Endothelial cell of umbilical vein (primary cell): Measurements from ENCODE around the gene HDGFL2. TPM values are rescaled to one million over a fixed set of nuclear protein-coding genes. Genes with fewer than 3 reads are reported as not detected.

Experiments
- BruUV-seq: library from RNA; stranded (reverse); fragments of 400-500 nt; replicated peaks from 2 replicates; lab custom pipeline; 2021; lab: Mats Ljungman, UMichigan
- CTCF ChIA-PET: fragments of 300-600, 350-600 bp; sonication (Branson Sonifier 250); formaldehyde crosslinking; loops from one replicate; lab custom pipeline; 2021; ENCODE audit warnings: antibody characterized with exemption, inconsistent platforms; lab: Charles Lee
- POLR2A ChIA-PET: fragments of 300-600, 350-600 bp; sonication (Branson Sonifier 250); formaldehyde crosslinking; loops from one replicate; lab custom pipeline; 2021; ENCODE audit warnings: antibody characterized with exemption, inconsistent platforms; lab: Charles Lee
- DNase-seq: peaks from one replicate; pipeline ENCODE4 v3.0.0-alpha.2; 2011; ENCODE audit warnings: low read depth, low spot score
- FAIRE-seq: peaks from 2 replicates; lab custom pipeline; 2011; peaks lifted over from hg19 to GRCh38; lab: Jason Lieb, UNC
- H2AFZ ChIP-seq: 2 replicates; pipeline ENCODE4 v1.6.0; 2012; ENCODE audit warnings: low read depth, low read length, control low read depth, inconsistent platforms
- H3K27ac ChIP-seq: 2 replicates; pipeline ENCODE4 v1.5.1; 2011; ENCODE audit warnings: low read depth, mild to moderate bottlenecking, control low read depth, low read length, moderate library complexity; ENCODE audit not compliant: insufficient read depth
- H3K27me3 ChIP-seq, 2 experiments: 2 replicates each; pipeline versions ENCODE4 v1.6.0 to v1.6.1; 2011; ENCODE audit warnings: low read length in 2 of 2, mixed read lengths in 1 of 2; ENCODE audit not compliant: control insufficient read depth in 2 of 2, insufficient read depth in 2 of 2
- H3K36me3 ChIP-seq, 2 experiments: 2 replicates in 1 of 2; 3 replicates in 1 of 2; pipeline ENCODE4 v1.5.1; 2011; ENCODE audit warnings: low read length in 2 of 2, mild to moderate bottlenecking in 1 of 2, moderate library complexity in 1 of 2; ENCODE audit not compliant: control insufficient read depth in 2 of 2, insufficient read depth in 2 of 2; ENCODE audit errors: extremely low read depth in 1 of 2
- H3K4me1 ChIP-seq: 3 replicates; pipeline ENCODE4 v1.5.1; 2011; ENCODE audit warnings: mild to moderate bottlenecking, low read length; ENCODE audit not compliant: control insufficient read depth, insufficient read depth; ENCODE audit errors: extremely low read depth
- H3K4me2 ChIP-seq: 2 replicates; pipeline ENCODE4 v1.6.1; 2011; ENCODE audit warnings: low read length, control low read depth, mixed read lengths; ENCODE audit not compliant: insufficient read depth
- H3K4me3 ChIP-seq, 3 experiments: fragments of 200-600 bp in 1 of 3; sonication (generic), shearing (Covaris generic) in 1 of 3; replicated peaks in 1 of 3; 2 replicates each; pipeline ENCODE4 v1.5.1; 2011 to 2016; ENCODE audit warnings: control low read depth in 3 of 3, low read length in 3 of 3, mild to moderate bottlenecking in 2 of 3, inconsistent platforms in 1 of 3, low read depth in 1 of 3, moderate library complexity in 1 of 3; ENCODE audit not compliant: insufficient read depth in 1 of 3
- H3K79me2 ChIP-seq: 2 replicates; pipeline ENCODE4 v1.6.0; 2012; ENCODE audit warnings: low read length, inconsistent platforms; ENCODE audit not compliant: control insufficient read depth, insufficient read depth
- H3K9ac ChIP-seq: replicated peaks from 2 replicates; pipeline ENCODE3; 2011; ENCODE audit warnings: low read length, control low read depth; ENCODE audit not compliant: insufficient read depth; ENCODE audit errors: extremely low read depth
- H3K9me1 ChIP-seq: replicated peaks from 3 replicates; pipeline ENCODE4 v1.6.0; 2011; ENCODE audit warnings: mild to moderate bottlenecking, low read length; ENCODE audit not compliant: control insufficient read depth, insufficient read depth; ENCODE audit errors: extremely low read depth
- H3K9me3 ChIP-seq: replicated peaks from 2 replicates; pipeline ENCODE4 v1.5.1; 2012; ENCODE audit warnings: low read length, inconsistent platforms; ENCODE audit not compliant: control insufficient read depth, insufficient read depth
- H4K20me1 ChIP-seq: replicated peaks from 2 replicates; pipeline ENCODE3; 2011; ENCODE audit warnings: mild to moderate bottlenecking, low read length; ENCODE audit not compliant: control insufficient read depth, insufficient read depth; ENCODE audit errors: extremely low read depth
- EZH2 ChIP-seq: IDR thresholded peaks from 2 replicates; pipeline ENCODE4 v1.6.1; 2012; ENCODE audit warnings: borderline replicate concordance, low read depth, mild to moderate bottlenecking, moderate library complexity, low read length, inconsistent platforms; ENCODE audit not compliant: severe bottlenecking
- FOS ChIP-seq: IDR thresholded peaks from 2 replicates; pipeline ENCODE4 v1.6.1; 2011; ENCODE audit warnings: mild to moderate bottlenecking, low read length, moderate library complexity, borderline replicate concordance; ENCODE audit not compliant: insufficient read depth
- GATA2 ChIP-seq: IDR thresholded peaks from 2 replicates; pipeline ENCODE4 v1.7.0; 2011; ENCODE audit warnings: low read depth, mild to moderate bottlenecking, moderate library complexity, mixed read lengths, low read length; ENCODE audit not compliant: insufficient read length, insufficient read depth
- JUN ChIP-seq: IDR thresholded peaks from 2 replicates; pipeline ENCODE4 v1.6.1; 2011; ENCODE audit warnings: borderline replicate concordance, low read depth; ENCODE audit not compliant: insufficient read length, insufficient read depth
- POLR2A ChIP-seq: IDR thresholded peaks from 2 replicates; pipeline ENCODE4 v1.6.1; 2012; ENCODE audit warnings: low read depth, mild to moderate bottlenecking, control low read depth, low read length
- dilution Hi-C: fragments of 300-500 bp; cut with MboI; formaldehyde crosslinking; loops from one replicate; pipeline ENCODE4 v1.15.0; 2019; ENCODE audit warnings: low sequenced_read_pairs; ENCODE audit not compliant: extremely low pct_ligation_motif_present
- intact Hi-C: fragments of 100-400 bp; cut with micrococcal nuclease; formaldehyde crosslinking; loops from one replicate; pipeline ENCODE4 v1.10.0; 2022
- polyA plus RNA-seq, 4 experiments: library from polyadenylated mRNA; depleted of rRNA in 3 of 4; stranded (reverse) in 3 of 4; unstranded in 1 of 4; fragments of >200 nt; gene quantifications; 2 replicates each; pipeline versions ENCODE4 v1.2.1 to v1.2.3, GENCODE V29; 2011 to 2012; ENCODE audit warnings: missing spikeins in 1 of 4
- total RNA-seq: library from RNA; stranded (reverse); gene quantifications from 2 replicates; pipeline ENCODE4 v1.2.3, GENCODE V29; 2021

The HDGFL2 gene
- total and polyA plus RNA-seq, 2 donors (not counting 3 experiments of a cell fraction or from before 2014, with no cell fraction given), result 39.1 to 79.6 TPM

GRCh38 chr19:4517451-4518057, 45.5 kb downstream of the HDGFL2 start:
- no TSS peak for BruUV-seq
- CTCF ChIA-PET, result interaction anchor here (0.7 to 2.8 kb wide), 7 partner anchors 8 to 250 kb away, joined by 3 to 17 read pairs (median 4); no protein-coding TSS in a partner anchor

GRCh38 chr19:4518345-4519171, 46.5 kb downstream of the HDGFL2 start, which contains the start of gene PLIN4:
TSS of gene PLIN4 (minus strand) at chr19:4518486. CDS start at chr19:4518272, 214 bp downstream.
- intact Hi-C loops (no loop called here), dilution Hi-C loops (no loop called here)
- no peaks in the 10 kb centered on the region for H3K36me3 ChIP-seq
- no peak within 1 kb of the TSS for H2AFZ ChIP-seq
- H3K9me3 ChIP-seq, result no peaks in the 10 kb centered on the region
- FAIRE-seq, result no peak
- H3K27me3 ChIP-seq, result no peaks in the 10 kb centered on the region
- ChIA-PET CTCF (interaction anchor here (1.0 to 2.8 kb wide), 5 partner anchors 7 to 251 kb away, joined by 3 to 17 read pairs (median 4); no protein-coding TSS in a partner anchor), POLR2A (no interaction called here)
- H3K4me2 ChIP-seq, result no peak within 1 kb of the TSS
- H3K4me3 ChIP-seq, result no peak within 1 kb of the TSS
- H3K9ac ChIP-seq, result no peak within 1 kb of the TSS
- H3K9me1 ChIP-seq, result no peaks in the 10 kb centered on the region
- BruUV-seq, result no TSS peak
- no peak for DNase-seq
- no peak within 1 kb of the TSS for H3K27ac ChIP-seq
- H3K79me2 ChIP-seq, result no peaks in the 10 kb centered on the region
- no peaks in the 10 kb centered on the region for H4K20me1 ChIP-seq
- no peak for TF ChIP-seq POLR2A
- TF ChIP-seq GATA2, result no peak
- no peak for TF ChIP-seq EZH2
- no peak for TF ChIP-seq FOS
- TF ChIP-seq JUN, result no peak
- no peaks in the 10 kb centered on the region for H3K4me1 ChIP-seq

More at GRCh38 chr19:4517451-4518057, 45.5 kb downstream of the HDGFL2 start:
- DNase-seq (no peak), FAIRE-seq (no peak)
- POLR2A ChIA-PET, result interaction anchor here (0.6 kb wide), 1 partner anchor 102 kb away, joined by 3 read pairs; no protein-coding TSS in a partner anchor
- intact Hi-C loops (no loop called here), dilution Hi-C loops (no loop called here)
- TF ChIP-seq POLR2A, result no peak
- no peak overlapping the region for H3K4me2 ChIP-seq
- H3K27me3 ChIP-seq, result no peaks in the 10 kb centered on the region
- no peaks in the 10 kb centered on the region for H4K20me1 ChIP-seq
- H3K9ac ChIP-seq, result no peak overlapping the region
- no peaks in the 10 kb centered on the region for H3K9me3 ChIP-seq
- no peaks in the 10 kb centered on the region for H3K9me1 ChIP-seq
- no peaks in the 10 kb centered on the region for H3K36me3 ChIP-seq
- H2AFZ ChIP-seq, result no peak overlapping the region
- H3K4me1 ChIP-seq, result no peaks in the 10 kb centered on the region
- H3K27ac ChIP-seq, result no peak overlapping the region
- H3K79me2 ChIP-seq, result no peaks in the 10 kb centered on the region
- no peak overlapping the region for H3K4me3 ChIP-seq
